Nephron progenitor cell (in vitro differentiated cells): Measurements from ENCODE around the gene SMAD1.
"Not testable (repeated sequence)": the region's sequence is repeated elsewhere in the genome, so short reads cannot be mapped to it uniquely, and the experiment has no call there.

Experiments
- DNase-seq: peaks from one replicate; pipeline ENCODE4 v3.0.0; 2021
- H3K27ac Mint-ChIP-seq: 2 replicates; pipeline ENCODE4 v1.8.0; 2021; ENCODE audit warnings: mild to moderate bottlenecking, moderate library complexity, mixed read lengths
- H3K27me3 Mint-ChIP-seq: 2 replicates; pipeline ENCODE4 v1.8.0; 2021; ENCODE audit warnings: mild to moderate bottlenecking, low read depth, mixed read lengths; ENCODE audit not compliant: poor library complexity
- H3K36me3 Mint-ChIP-seq: 2 replicates; pipeline ENCODE4 v1.8.0; 2021; ENCODE audit warnings: low read depth, mixed read lengths
- H3K4me1 Mint-ChIP-seq: 2 replicates; pipeline ENCODE4 v1.8.0; 2021; ENCODE audit warnings: mixed read lengths
- H3K4me3 Mint-ChIP-seq: 2 replicates; pipeline ENCODE4 v1.8.0; 2021; ENCODE audit warnings: mild to moderate bottlenecking, moderate library complexity, mixed read lengths
- H3K9me3 Mint-ChIP-seq: 2 replicates; pipeline ENCODE4 v1.8.0; 2021; ENCODE audit warnings: mild to moderate bottlenecking, moderate library complexity, mixed read lengths
- TF ChIP-seq, protein P1 (sequence below): fragments of 200-600 bp; sonication (generic); IDR thresholded peaks from 2 replicates; pipeline ENCODE4 v1.5.0; 2021; ENCODE audit warnings: antibody characterized with exemption

SMAD1 gene

DNA sequence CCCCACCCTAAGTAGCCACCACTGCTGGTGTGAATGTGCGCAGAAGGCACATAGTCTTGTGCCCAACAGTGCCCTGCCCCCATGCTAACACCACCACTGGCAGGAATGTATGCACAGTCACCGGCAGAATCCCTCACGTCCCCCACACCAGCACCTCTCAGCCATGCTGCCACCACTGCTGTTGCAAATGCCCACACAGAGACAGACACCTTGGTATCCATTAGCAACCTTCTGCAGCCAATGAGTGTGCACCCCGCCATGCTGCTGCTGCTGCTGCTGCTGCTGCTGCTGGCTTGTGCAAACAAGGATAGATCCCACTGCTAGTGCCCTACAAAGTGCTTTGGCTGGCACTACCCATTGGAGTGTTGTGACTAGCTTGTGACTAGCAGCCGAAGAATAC lies 85.1 kb downstream of the SMAD1 start:
- no peak for DNase-seq
- Mint-ChIP-seq H3K4me1 (no peaks in the 10 kb centered on the region), H3K36me3 (peaks cover 29% of the 10 kb centered on the region), H3K27ac (no peak overlapping the region), H3K27me3 (no peaks in the 10 kb centered on the region), H3K4me3 (no peak overlapping the region), H3K9me3 (peaks cover 59% of the 10 kb centered on the region)
- TF ChIP-seq, protein P1, sequence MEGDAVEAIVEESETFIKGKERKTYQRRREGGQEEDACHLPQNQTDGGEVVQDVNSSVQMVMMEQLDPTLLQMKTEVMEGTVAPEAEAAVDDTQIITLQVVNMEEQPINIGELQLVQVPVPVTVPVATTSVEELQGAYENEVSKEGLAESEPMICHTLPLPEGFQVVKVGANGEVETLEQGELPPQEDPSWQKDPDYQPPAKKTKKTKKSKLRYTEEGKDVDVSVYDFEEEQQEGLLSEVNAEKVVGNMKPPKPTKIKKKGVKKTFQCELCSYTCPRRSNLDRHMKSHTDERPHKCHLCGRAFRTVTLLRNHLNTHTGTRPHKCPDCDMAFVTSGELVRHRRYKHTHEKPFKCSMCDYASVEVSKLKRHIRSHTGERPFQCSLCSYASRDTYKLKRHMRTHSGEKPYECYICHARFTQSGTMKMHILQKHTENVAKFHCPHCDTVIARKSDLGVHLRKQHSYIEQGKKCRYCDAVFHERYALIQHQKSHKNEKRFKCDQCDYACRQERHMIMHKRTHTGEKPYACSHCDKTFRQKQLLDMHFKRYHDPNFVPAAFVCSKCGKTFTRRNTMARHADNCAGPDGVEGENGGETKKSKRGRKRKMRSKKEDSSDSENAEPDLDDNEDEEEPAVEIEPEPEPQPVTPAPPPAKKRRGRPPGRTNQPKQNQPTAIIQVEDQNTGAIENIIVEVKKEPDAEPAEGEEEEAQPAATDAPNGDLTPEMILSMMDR = no peak

DNA sequence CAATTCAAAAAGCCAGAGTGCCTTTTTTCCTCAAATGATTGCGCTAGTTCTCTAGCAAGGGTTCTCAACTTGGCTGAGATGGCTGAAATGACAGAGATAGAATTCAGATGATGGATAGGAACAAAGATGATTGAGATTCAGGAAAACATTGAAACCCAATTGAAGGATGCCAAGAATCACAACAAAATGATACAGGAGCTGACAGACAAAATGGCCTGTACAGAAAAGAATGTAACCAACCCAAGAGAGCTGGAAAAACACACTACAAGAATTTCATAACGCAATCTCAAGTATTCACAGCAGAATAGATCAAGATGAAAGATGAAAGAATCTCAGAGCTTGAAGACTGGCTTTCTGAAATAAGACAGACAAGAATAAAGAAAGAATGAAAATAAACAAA lies 85.9 kb downstream of the SMAD1 start:
- TF ChIP-seq, protein P1 = no peak
- no peaks in the 10 kb centered on the region for H3K27me3 Mint-ChIP-seq
- peaks cover 22% of the 10 kb centered on the region for H3K36me3 Mint-ChIP-seq
- peaks cover 66% of the 10 kb centered on the region for H3K9me3 Mint-ChIP-seq
- no peak for DNase-seq
- H3K27ac Mint-ChIP-seq = no peak overlapping the region
- H3K4me1 Mint-ChIP-seq = no peaks in the 10 kb centered on the region
- no peak overlapping the region for H3K4me3 Mint-ChIP-seq

DNA sequence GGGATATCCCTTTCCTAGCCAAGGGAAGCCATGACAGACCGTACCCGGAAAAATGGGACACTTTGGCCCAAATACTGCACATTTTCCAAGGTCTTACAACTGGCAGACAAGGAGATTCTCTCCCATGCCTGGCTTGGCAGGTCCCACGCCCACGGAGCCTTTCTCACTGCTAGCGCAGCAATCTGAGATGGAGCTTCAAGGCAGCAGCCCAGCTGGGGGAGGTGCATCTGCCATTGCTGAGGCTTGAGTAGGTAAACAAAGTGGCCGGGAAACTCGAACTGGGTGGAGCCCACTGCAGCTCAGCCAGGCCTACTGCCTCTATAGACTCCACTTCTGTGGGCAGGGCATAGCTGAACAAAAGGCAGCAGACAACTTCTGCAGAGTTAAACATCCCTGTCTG lies 92.9 kb downstream of the SMAD1 start:
- H3K27ac Mint-ChIP-seq, H3K36me3 Mint-ChIP-seq: not testable (repeated sequence)
- peaks cover 78% of the 10 kb centered on the region for H3K9me3 Mint-ChIP-seq

DNA sequence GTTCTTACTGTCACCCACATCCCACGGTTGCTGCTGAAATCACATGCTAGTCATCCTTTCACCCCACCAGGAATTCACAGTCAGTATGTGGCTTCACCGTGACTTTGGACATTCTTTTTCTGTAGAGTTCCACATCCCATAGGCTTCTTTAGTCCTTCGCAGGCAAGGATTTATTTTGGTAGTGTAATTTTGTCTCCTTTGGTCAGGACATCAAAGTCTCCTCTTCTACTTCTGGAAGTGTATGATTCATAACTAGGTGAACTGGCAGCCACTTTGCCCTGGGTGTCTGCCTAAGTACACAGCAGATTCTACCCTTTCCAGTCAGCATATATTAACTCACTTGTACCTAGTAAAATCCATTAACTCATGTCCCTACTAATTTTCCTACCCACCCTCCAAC lies 99.3 kb downstream of the SMAD1 start:
- Mint-ChIP-seq H3K4me1 (no peaks in the 10 kb centered on the region), H3K36me3 (no peaks in the 10 kb centered on the region), H3K27ac (no peak overlapping the region), H3K4me3 (no peak overlapping the region), H3K27me3 (peaks cover 9% of the 10 kb centered on the region), H3K9me3 (peaks cover 42% of the 10 kb centered on the region)
- no peak for DNase-seq
- TF ChIP-seq, protein P1 = no peak

More for the DNA sequence above, 92.9 kb downstream of the SMAD1 start:
- H3K4me3 Mint-ChIP-seq, H3K27me3 Mint-ChIP-seq, H3K4me1 Mint-ChIP-seq, DNase-seq: not testable (repeated sequence)

DNA sequence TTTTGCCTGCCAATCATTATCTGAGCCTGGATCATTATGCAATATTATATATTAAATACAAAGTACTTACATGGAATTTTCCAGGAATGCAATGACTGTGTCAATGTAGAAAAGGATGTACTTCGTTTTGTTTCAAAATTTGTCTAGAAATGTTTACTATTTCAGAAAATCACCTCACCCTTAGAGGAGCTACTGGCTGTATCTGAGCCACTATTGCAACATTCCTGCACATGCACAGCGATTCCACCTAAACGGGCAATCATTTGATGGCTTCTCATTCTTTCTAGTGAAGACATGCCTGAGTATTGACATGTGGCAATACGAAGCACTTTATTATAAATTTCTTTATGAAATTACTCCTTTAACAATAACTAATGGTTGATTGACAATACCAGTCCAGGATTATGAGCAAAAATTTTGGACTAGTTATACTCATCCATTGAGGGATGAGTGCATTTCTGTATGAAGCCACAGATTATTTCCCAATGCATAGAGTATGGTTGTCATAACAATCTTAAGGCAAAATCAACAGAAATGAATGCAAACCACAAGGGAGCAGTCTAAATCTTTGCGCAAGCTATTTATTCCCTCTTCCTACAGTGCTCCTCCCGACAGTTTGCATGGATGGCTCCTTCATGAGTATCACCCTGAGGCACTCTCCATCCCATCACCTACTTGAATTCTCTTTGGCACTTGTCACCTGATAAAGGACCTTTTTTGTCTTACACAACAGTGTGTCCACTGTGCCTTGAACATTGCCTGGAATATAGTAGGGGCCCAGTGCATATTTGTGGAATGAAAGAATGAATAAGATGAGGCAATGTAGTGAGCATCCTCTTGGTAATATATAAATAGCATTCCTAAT lies 101.8 kb downstream of the SMAD1 start:
- Mint-ChIP-seq H3K4me1 (no peaks in the 10 kb centered on the region), H3K27ac (no peak overlapping the region), H3K27me3 (peaks cover 15% of the 10 kb centered on the region), H3K4me3 (no peak overlapping the region), H3K36me3 (no peaks in the 10 kb centered on the region), H3K9me3 (peaks cover 18% of the 10 kb centered on the region)
- TF ChIP-seq, protein P1 = no peak
- DNase-seq = no peak

DNA sequence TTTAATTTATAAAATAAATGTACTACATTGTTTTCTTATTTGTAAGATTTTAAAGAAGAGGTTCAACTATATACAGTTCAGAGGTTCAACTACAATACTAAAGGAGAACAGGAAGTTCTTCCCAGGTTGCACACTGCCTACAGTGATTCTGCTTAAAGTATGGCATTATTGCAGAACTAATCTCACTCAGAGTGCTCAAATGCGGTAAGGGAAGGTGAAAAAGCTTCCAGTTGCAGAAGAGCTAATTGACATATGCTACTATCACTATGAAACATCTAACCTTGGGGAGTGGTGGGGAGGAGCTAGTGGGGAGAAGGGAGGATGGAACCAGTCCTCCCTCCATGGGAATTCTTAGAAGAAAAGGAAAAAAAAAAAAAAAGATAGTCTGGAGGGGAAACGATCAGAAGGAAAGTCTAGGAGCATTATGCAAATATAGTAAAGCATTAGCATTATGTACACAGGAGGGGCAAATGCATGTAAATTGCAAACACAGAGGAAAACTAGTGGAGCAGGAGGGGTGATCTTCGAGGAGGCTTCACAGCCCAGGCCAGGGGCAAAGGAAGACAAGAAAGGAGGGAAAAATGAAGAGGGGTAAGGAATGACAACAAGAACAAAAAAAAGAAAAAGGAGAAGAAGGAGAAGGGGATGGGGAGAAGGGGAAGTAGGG lies 105.6 kb downstream of the SMAD1 start:
- Mint-ChIP-seq H3K27ac (no peak overlapping the region), H3K4me3 (no peak overlapping the region), H3K36me3 (no peaks in the 10 kb centered on the region), H3K4me1 (no peaks in the 10 kb centered on the region), H3K9me3 (peaks cover 21% of the 10 kb centered on the region), H3K27me3 (peaks cover 11% of the 10 kb centered on the region)
- DNase-seq = no peak
- TF ChIP-seq, protein P1 = no peak

DNA sequence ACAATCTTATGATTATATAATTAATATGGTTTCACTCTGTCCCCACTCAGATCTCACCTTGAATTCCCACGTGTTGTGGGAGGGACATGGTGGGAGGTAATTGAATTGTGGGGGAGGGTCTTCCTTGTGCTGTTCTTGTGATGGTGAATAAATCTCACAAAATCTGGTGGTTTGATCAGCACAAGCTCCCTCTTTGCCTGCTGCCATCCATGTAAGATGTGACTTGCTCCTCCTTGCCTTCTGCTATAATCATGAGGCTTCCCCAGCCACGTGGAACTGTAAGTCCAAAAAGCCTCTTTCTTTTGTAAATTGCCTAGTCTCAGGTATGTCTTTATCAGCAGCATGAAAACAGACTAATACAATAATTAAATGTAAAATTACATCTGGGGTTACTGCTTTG lies 107.7 kb downstream of the SMAD1 start:
- H3K4me3 Mint-ChIP-seq, H3K36me3 Mint-ChIP-seq, DNase-seq, H3K27ac Mint-ChIP-seq, H3K4me1 Mint-ChIP-seq: not testable (repeated sequence)
- H3K27me3 Mint-ChIP-seq = peaks cover 18% of the 10 kb centered on the region
- peaks cover 33% of the 10 kb centered on the region for H3K9me3 Mint-ChIP-seq
